Liver (tissue), 3 donors: ENCODE measurements around the gene ARHGEF16.

Experiments
- EGR1 ChIP-seq, 2 donors: IDR thresholded peaks; 2 replicates each; pipeline ENCODE4 v1.6.1; 2016 to 2018; ENCODE audit warnings: antibody characterized with exemption in 2 of 2, low read depth in 2 of 2
- TAF1 ChIP-seq: conservative IDR thresholded peaks from 2 replicates; pipeline ENCODE4 v1.6.1; 2016; ENCODE audit warnings: antibody characterized with exemption, mild to moderate bottlenecking
- TF ChIP-seq, protein P1 (sequence below): IDR thresholded peaks from 2 replicates; pipeline ENCODE4 v1.6.1; 2016; ENCODE audit warnings: antibody characterized with exemption
- TF ChIP-seq, protein P2 (sequence below): fragments of 150-350 bp; IDR thresholded peaks from 2 replicates; pipeline ENCODE4 v1.5.1; 2017; ENCODE audit warnings: improper control_type of control experiment, low read depth, low read length; ENCODE audit not compliant: missing input control
- TF ChIP-seq, protein P3 (sequence below): IDR thresholded peaks from 2 replicates; pipeline ENCODE4 v1.6.1; 2016; ENCODE audit warnings: antibody characterized with exemption
- donor health status: healthy.
- donor health status: healthy.

DNA sequence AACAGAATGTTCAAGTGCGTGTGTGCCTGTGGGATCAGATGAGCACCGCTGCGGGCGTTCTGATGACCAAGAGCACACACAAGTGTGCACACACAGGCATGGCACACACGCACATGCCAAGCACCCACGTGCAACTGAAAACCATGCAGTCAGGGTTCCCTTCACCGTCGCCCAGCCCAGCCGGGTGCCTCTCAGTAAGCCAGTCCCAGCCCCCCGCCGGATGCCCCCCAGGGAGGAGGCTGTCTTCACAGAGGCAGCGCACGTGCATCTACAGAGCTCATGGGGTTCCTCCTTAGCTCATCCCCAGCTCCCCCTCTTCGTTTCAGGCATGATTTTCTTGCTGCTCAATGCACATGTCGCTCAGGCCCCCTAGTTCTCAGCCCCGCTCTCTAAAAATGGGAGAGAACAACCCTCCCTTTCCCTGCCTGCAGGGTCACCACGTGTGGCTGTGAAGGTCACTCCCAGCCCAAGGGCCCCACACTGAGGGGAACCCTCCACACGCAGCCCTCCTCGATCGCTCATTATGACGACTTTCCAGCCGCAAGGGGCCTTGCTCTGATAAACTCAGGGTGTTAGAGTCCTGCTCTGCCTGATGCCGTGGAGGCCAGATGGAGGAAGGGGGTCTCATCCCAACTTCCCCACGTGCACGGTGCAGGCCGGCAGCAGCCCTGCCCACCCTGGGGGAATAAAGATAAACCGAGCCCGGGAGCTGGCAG is 30.4 kb upstream of the ARHGEF16 start:
- TF ChIP-seq, protein P1, sequence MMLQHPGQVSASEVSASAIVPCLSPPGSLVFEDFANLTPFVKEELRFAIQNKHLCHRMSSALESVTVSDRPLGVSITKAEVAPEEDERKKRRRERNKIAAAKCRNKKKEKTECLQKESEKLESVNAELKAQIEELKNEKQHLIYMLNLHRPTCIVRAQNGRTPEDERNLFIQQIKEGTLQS: no peak
- TF ChIP-seq, protein P2, sequence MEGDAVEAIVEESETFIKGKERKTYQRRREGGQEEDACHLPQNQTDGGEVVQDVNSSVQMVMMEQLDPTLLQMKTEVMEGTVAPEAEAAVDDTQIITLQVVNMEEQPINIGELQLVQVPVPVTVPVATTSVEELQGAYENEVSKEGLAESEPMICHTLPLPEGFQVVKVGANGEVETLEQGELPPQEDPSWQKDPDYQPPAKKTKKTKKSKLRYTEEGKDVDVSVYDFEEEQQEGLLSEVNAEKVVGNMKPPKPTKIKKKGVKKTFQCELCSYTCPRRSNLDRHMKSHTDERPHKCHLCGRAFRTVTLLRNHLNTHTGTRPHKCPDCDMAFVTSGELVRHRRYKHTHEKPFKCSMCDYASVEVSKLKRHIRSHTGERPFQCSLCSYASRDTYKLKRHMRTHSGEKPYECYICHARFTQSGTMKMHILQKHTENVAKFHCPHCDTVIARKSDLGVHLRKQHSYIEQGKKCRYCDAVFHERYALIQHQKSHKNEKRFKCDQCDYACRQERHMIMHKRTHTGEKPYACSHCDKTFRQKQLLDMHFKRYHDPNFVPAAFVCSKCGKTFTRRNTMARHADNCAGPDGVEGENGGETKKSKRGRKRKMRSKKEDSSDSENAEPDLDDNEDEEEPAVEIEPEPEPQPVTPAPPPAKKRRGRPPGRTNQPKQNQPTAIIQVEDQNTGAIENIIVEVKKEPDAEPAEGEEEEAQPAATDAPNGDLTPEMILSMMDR: no peak
- TF ChIP-seq TAF1 (no peak), EGR1 (IDR thresholded peaks at IDR 0.05; ENCODE audit: low read depth in 2 of 2) (no peak)
- TF ChIP-seq, protein P3, sequence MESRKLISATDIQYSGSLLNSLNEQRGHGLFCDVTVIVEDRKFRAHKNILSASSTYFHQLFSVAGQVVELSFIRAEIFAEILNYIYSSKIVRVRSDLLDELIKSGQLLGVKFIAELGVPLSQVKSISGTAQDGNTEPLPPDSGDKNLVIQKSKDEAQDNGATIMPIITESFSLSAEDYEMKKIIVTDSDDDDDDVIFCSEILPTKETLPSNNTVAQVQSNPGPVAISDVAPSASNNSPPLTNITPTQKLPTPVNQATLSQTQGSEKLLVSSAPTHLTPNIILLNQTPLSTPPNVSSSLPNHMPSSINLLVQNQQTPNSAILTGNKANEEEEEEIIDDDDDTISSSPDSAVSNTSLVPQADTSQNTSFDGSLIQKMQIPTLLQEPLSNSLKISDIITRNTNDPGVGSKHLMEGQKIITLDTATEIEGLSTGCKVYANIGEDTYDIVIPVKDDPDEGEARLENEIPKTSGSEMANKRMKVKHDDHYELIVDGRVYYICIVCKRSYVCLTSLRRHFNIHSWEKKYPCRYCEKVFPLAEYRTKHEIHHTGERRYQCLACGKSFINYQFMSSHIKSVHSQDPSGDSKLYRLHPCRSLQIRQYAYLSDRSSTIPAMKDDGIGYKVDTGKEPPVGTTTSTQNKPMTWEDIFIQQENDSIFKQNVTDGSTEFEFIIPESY: no peak
